ENCODE data around the gene SEMA5B.

DNA sequence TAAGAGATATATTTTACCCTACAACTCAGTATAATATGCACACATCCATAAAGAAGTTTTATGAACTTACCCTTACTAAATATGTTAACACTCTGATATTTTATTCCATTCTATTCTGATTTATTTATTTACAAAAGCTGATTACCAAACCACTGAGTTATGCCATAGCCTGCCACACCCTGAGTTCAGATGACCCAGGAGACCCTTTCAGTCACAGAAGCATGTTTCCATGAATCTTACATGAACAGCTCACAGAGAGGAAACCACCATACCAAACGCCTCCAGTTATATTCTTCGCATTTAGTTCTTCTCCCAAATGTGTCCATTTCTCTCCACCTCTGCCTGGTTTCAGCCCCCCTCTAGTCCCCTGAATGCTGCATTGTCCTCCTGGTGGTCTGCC lies 103.5 kb downstream of the SEMA5B start:
- TF ChIP-seq CTCF (tag by site-specific recombination; IDR thresholded peaks at IDR 0.05) = no peak
- no peak for TF ChIP-seq ZNF274 (IDR thresholded peaks at IDR 0.05; ENCODE audit: low read length)
- no peak for TF ChIP-seq ZNF274 (tag by site-specific recombination; IDR thresholded peaks at IDR 0.05; ENCODE audit: borderline replicate concordance)
- TF ChIP-seq GLIS2 (tag by site-specific recombination; IDR thresholded peaks at IDR 0.05) = no peak
- TF ChIP-seq ZNF777 (tag by site-specific recombination; IDR thresholded peaks at IDR 0.05; ENCODE audit: borderline replicate concordance) = no peak
- TF ChIP-seq, protein P1, sequence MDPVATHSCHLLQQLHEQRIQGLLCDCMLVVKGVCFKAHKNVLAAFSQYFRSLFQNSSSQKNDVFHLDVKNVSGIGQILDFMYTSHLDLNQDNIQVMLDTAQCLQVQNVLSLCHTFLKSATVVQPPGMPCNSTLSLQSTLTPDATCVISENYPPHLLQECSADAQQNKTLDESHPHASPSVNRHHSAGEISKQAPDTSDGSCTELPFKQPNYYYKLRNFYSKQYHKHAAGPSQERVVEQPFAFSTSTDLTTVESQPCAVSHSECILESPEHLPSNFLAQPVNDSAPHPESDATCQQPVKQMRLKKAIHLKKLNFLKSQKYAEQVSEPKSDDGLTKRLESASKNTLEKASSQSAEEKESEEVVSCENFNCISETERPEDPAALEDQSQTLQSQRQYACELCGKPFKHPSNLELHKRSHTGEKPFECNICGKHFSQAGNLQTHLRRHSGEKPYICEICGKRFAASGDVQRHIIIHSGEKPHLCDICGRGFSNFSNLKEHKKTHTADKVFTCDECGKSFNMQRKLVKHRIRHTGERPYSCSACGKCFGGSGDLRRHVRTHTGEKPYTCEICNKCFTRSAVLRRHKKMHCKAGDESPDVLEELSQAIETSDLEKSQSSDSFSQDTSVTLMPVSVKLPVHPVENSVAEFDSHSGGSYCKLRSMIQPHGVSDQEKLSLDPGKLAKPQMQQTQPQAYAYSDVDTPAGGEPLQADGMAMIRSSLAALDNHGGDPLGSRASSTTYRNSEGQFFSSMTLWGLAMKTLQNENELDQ (tag by site-specific recombination; IDR thresholded peaks at IDR 0.05; ENCODE audit: low read depth) = no peak
- TF ChIP-seq ZSCAN18 (tag by site-specific recombination; IDR thresholded peaks at IDR 0.05) = no peak
- TF ChIP-seq ZBTB26 (tag by site-specific recombination; optimal IDR thresholded peaks at IDR 0.05) = no peak
- TF ChIP-seq ZSCAN23 (tag by site-specific recombination; IDR thresholded peaks at IDR 0.05) = no peak
- TF ChIP-seq, protein P2, sequence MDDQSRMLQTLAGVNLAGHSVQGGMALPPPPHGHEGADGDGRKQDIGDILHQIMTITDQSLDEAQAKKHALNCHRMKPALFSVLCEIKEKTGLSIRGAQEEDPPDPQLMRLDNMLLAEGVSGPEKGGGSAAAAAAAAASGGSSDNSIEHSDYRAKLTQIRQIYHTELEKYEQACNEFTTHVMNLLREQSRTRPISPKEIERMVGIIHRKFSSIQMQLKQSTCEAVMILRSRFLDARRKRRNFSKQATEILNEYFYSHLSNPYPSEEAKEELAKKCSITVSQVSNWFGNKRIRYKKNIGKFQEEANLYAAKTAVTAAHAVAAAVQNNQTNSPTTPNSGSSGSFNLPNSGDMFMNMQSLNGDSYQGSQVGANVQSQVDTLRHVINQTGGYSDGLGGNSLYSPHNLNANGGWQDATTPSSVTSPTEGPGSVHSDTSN (CRISPR knock-in tag; IDR thresholded peaks at IDR 0.05) = no peak
- no peak for TF ChIP-seq REST (tag by site-specific recombination; IDR thresholded peaks at IDR 0.05)

Measured in HEK293 (cell line).